Esophagus muscularis mucosa (tissue), 4 donors: ENCODE results near the gene C1orf174.

ENCODE experiments used
- CTCF ChIP-seq, 3 experiments: fragments of 200-600 bp in 2 of 3; fragments of 450-650 bp in 1 of 3; sonication (generic) in 2 of 3; IDR thresholded peaks; one replicate each; pipeline ENCODE4 v1.5.1; 2017 to 2019; ENCODE audit warnings: antibody characterized with exemption in 3 of 3, mild to moderate bottlenecking in 2 of 3, moderate library complexity in 1 of 3
- EP300 ChIP-seq: sonication (generic); formaldehyde crosslinking; IDR thresholded peaks from one replicate; pipeline ENCODE4 v1.6.1; 2017; ENCODE audit warnings: antibody characterized with exemption
- POLR2AphosphoS5 ChIP-seq, 2 donors: sonication (generic); formaldehyde crosslinking; IDR thresholded peaks; one replicate each; pipeline ENCODE4 v1.6.1; 2017; ENCODE audit warnings: antibody characterized with exemption in 2 of 2

- no peak for TF ChIP-seq CTCF (IDR thresholded peaks at IDR 0.05)
- TF ChIP-seq POLR2AphosphoS5 (IDR thresholded peaks at IDR 0.05): no peak
- TF ChIP-seq EP300: no peak
Observed at GRCh38 chr1:3890389-3891328, 9.4 kb downstream of the C1orf174 start.
